ENCODE measurements around the gene PCDH1.

Gene PCDH1

GRCh38 chr5:141873933-141874261 lies 4.3 kb downstream of the PCDH1 start:
- no peak for DNase-seq (ENCODE audit: low spot score)

DNA sequence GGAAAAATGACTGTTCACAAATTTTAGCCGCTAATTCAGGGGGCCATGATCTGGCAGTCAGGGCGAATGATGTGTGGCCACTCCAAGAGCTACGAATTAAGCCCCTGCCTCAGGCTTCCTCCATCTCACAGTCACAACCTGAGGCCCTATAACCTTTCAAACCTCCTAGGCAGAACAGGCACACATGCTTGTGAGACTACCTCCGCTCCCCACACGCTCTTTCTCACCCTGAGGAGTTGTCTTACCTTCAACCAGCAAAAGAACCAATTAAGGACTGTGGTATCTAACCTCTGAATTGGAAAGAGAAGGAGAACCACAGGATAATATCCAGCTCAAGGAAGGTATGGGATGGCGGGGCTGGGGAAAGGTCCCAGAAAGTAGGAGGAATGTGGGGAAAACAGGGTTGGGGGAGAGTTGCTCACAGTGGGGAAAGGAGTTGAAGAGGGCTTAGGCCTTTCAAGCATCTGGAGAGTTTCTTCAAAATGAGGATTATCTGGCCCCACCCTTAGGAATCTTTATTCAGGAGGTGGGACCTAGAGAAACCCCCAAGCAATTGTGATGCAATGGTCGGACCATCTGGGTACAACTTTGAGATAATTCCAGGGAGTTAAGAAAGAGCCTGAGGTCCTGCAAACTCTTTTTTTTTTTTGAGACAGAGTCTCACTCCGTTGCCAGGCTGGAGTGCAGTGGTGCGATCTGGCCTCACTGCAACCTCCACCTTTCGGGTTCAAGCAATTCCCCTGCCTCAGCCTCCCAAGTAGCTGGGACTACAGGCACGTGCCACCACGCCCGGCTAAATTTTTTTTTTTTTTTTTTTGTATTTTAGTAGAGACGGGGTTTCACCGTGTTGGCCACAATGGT lies 5.5 kb downstream of the PCDH1 start:
- peak; percentile 51 for DNase-seq (ENCODE audit: low spot score)

DNA sequence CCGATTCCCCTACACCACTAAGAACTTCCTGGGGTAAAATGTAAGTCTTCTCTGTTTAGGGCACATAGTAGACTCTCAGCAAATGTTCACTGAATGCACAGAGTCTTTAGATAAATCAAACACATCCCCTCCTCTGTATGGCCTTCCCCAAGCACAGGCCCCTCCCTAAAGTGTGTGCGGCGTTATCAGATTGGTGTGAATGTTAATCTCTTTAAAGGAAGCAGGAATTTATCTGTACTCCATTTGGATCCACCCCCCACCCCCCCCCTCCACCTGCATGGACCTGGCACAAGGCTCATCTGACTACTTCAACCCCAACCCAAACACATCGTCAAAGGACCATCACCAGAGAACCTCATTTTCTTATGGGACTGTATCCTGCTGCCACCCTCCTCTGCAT lies 6.3 kb downstream of the PCDH1 start:
- no peak for DNase-seq (ENCODE audit: low spot score)

DNA sequence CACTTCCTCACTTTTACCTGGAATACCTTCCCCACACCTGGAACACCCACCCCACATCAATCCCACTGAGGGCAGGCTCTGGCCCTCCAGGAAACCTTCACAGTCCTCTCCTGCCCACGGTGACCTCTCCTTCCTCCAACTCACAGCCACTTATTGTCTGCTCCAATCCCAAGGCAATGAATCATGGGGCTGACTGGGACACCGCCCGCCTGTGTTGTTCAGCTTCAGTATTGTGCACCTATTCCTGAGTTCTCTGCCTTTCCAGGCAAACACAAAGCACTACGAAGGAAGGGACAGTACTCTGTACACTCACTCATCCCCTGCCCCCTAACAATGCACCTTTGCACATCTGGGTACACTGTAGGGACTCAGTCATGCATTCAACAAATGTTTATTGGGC lies 7.3 kb downstream of the PCDH1 start:
- DNase-seq (ENCODE audit: low spot score): no peak

DNA sequence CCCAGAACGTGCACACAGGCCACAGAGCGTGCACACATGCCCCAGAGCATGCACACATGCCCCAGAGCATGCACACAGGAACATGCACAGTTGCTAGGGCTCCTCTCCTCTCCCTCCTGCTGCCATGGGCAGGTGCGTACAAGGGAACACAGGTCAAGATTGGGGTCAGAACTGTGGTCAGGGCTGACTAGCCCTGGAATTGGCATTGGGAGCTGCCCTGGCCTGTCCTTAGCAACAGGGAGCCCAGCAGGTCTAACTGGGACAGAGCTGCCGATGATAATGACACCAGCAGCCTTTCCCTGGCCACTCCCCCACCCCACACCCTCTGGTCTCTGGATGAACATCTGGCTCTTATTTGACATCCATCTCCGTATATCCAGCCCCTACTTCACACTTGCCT lies 8.0 kb downstream of the PCDH1 start:
- DNase-seq (ENCODE audit: low spot score): no peak

DNA sequence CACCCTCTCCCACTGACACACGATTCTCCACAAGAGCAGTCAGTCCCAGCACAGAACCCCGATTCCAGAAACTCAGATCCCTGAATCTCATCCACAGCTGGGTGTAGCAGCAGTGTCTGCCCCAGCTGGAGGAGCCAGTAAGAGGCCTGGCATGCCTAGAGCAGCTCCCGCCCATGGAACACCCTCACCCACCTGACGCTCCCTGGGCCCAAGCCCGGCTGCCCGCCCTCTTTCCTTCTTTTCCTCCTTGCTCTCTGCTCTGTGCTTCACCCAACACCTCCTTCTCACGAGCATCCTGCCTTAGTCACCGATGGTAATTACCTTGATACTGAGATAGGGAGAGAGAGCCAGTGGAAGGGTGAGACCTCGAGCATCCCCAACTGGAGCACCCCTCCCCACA lies 8.7 kb downstream of the PCDH1 start:
- DNase-seq (ENCODE audit: low spot score): no peak

GRCh38 chr5:141869040-141869439 lies 9.2 kb downstream of the PCDH1 start:
- DNase-seq (ENCODE audit: low spot score): no peak

DNA sequence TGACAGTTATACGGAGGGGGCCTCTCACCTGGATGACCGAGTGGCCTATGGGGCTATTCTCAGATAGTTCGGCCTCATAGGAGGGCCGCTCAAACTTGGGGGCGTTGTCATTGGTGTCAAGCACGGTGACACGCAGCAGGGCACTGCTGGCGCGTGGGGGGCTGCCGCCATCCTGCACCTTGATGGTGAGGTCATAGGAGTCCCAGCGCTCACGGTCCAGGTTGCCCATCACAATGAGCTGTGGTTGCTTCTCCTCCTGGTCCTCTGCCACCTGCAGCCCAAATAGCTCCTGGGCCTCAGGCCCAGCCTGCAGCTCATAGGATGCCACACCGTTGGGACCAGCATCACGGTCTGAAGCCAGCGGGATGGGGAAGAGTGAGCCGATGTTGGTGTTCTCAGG lies 9.7 kb downstream of the PCDH1 start:
- no peak for DNase-seq (ENCODE audit: low spot score)

DNA sequence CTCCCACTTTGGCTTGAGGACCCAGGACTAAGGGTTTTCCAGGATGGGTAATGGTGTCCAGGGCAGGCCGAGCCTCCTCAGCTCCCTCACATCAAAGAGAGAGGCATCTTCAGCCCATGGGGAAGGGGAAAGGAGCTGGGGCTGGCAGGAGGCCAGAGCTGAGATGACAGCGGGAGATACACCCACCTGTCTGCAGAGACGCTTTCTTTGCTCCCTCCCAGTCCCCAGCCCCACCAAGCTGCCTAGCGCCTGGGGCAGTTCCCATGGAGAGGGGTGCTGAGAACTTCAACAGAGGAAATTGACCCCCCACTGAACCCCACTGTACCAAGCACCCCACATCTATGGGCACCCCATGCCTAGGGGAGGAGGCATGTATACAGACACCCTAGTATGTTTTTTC lies 10.6 kb downstream of the PCDH1 start:
- no peak for DNase-seq (ENCODE audit: low spot score)

- no peak for DNase-seq (ENCODE audit: low spot score)
These were observed 11.1 kb downstream of the PCDH1 start for GRCh38 chr5:141867139-141867538.

DNA sequence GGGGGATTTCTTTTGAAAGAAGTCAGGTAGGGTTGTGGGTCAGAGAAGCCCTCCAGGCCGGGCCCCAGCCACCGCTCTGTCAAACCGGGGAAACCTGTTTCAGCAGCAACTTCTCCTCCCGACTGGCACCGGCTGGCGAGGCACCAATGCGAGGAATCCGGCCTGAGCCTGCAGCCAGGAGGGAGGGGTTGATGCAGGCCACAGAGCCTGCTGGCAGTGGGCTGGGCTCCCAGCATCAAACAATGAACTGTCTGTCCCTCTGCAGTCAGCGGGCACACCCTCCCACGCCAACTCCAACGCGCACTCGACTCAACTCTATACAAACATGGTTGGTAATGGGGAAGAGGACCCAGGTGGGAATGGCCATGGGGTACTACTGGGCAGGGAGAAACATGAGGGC lies 12.1 kb downstream of the PCDH1 start:
- peak; percentile 71 for DNase-seq (ENCODE audit: low spot score)

GRCh38 chr5:141865406-141865805 lies 12.8 kb downstream of the PCDH1 start:
- DNase-seq (ENCODE audit: low spot score): no peak

GRCh38 chr5:141864371-141865370 lies 13.5 kb downstream of the PCDH1 start:
- DNase-seq (ENCODE audit: low spot score): no peak

GRCh38 chr5:141863569-141864178 lies 14.5 kb downstream of the PCDH1 start:
- no peak for DNase-seq (ENCODE audit: low spot score)

- DNase-seq (ENCODE audit: low spot score): no peak
These were observed 15.2 kb downstream of the PCDH1 start for GRCh38 chr5:141862936-141863543.

DNA sequence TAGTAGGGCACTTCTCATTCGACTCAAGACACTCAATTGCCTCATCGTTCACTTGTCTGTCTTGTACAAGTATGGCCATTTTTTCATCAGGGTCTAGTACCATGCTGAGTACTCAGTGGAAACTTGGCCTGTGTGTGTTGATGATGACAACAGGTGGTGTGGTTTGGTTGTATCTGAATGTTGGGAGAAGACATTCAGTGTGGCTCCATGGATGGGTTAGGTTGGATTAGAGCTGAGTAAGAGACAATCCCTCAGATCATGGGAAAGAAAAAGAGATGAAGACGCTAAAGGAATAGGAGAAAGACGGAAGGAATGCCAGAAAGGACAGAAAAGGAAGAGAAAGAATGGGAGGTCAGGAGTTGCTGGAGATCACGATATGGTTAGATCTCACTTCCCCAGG lies 17.0 kb downstream of the PCDH1 start:
- DNase-seq (ENCODE audit: low spot score): no peak

GRCh38 chr5:141858079-141858765 lies 20.0 kb downstream of the PCDH1 start:
- DNase-seq (ENCODE audit: low spot score): peak; percentile 75

DNA sequence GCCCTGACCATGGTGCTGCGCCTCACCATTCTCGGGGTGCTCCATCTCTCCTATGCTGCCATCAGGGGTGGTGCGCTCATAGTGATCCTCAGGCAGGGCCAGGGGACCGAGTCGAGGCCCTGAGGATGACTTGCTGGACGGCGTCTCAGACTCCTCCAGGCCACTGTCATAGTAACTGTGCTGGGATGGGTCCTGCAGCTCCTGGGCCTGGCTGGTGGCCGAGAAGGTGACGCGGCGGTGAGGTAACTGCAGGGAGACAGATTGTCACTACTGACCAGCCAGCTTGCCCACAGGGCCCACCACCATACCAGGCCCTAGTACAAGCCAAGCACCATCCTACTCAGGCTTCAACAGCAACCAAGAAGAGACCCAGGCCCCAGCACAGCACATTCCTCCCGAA lies 21.0 kb downstream of the PCDH1 start:
- DNase-seq (ENCODE audit: low spot score): no peak

DNA sequence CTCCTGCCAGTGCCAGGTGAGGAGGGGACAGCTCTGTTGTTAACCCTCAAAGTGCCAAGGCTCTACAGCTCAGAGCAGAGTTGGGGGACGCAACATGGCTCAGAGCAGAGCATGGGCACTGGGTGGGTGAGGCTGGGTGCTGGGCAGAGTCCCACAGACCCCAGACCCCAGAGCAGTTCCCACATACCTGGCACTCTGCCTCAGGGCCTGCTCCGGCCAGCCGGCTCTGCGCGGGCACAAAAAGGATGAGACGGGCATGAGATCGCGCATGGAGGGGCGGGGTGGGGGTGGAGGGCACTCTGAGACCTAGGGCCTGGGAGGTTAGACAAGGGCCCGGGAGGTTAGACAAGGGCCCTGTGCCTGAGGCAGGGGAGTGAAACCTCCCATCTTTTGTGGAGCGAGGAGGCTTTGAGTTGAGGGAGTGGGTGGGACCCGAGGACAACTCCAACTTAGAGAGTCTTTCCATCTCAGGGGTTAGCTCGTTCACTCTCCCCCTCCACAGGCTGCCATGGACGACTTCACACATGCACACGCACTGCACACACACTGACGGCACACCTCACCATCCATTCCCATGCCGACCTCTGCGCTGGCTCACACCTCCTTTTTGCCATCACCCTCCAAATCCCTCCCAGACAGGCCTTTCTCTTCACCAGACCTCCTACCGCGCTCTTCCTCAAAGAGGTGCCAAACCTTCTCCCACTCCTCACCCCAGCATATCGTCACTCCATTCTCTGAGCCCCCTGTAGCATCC lies 22.0 kb downstream of the PCDH1 start:
- DNase-seq (ENCODE audit: low spot score): no peak

- no peak for DNase-seq (ENCODE audit: low spot score)
These were observed 22.8 kb downstream of the PCDH1 start for GRCh38 chr5:141855265-141856036.
